Right lung (tissue), 5 donors: ENCODE data around the gene PTPRD. TPM values are rescaled to one million over a fixed set of nuclear protein-coding genes. Genes with fewer than 3 reads are reported as not detected.
"Not testable (repeated sequence)": the region's sequence is repeated elsewhere in the genome, so short reads cannot be mapped to it uniquely, and the experiment has no call there.

ENCODE experiments used
- DNase-seq, 2 donors: peaks; one replicate each; pipeline ENCODE4 v3.0.0-alpha.2; 2013
- polyA plus RNA-seq, 5 donors: library from polyadenylated mRNA; unstranded; fragments of 120-200 nt; gene quantifications; one replicate each; pipeline versions ENCODE4 v1.2.1 to v1.2.3, GENCODE V29; 2013; ENCODE audit warnings: inconsistent platforms in 1 of 5, low replicate concordance in 1 of 5; ENCODE audit not compliant: insufficient read length in 5 of 5, insufficient read depth in 1 of 5

Gene PTPRD
- polyA plus RNA-seq, 5 donors: 117 to 156 (median 130) TPM

GRCh38 chr9:8726692-8727091 is 1886.1 kb downstream of the PTPRD start:
- no peak for DNase-seq

- no peak for DNase-seq
Measured at GRCh38 chr9:8725635-8726034, 1887.2 kb downstream of the PTPRD start.

- no peak for DNase-seq
Measured at GRCh38 chr9:8724284-8725018, 1888.4 kb downstream of the PTPRD start.

- DNase-seq: no peak
Measured at GRCh38 chr9:8723195-8723594, 1889.6 kb downstream of the PTPRD start.

GRCh38 chr9:8719833-8720486 is 1892.8 kb downstream of the PTPRD start:
- no peak for DNase-seq

- no peak for DNase-seq
Measured at GRCh38 chr9:8718121-8718725, 1894.6 kb downstream of the PTPRD start.

GRCh38 chr9:8717146-8717545 is 1895.7 kb downstream of the PTPRD start:
- no peak for DNase-seq

- no peak for DNase-seq
Measured at GRCh38 chr9:8715788-8716187, 1897.0 kb downstream of the PTPRD start.

GRCh38 chr9:8713811-8714165 is 1899.0 kb downstream of the PTPRD start:
- DNase-seq: no peak

GRCh38 chr9:8713149-8713810 is 1899.5 kb downstream of the PTPRD start:
- no peak for DNase-seq

- DNase-seq: no peak
Measured at GRCh38 chr9:8709731-8710130, 1903.1 kb downstream of the PTPRD start.

GRCh38 chr9:8708728-8709127 is 1904.1 kb downstream of the PTPRD start:
- no peak for DNase-seq

GRCh38 chr9:8706998-8707397 is 1905.8 kb downstream of the PTPRD start:
- DNase-seq: no peak

- no peak for DNase-seq
Measured at GRCh38 chr9:8706531-8706930, 1906.3 kb downstream of the PTPRD start.

GRCh38 chr9:8705861-8706260 is 1906.9 kb downstream of the PTPRD start:
- DNase-seq: no peak

- DNase-seq: no peak
Measured at GRCh38 chr9:8703904-8704303, 1908.9 kb downstream of the PTPRD start.

GRCh38 chr9:8701904-8702303 is 1910.9 kb downstream of the PTPRD start:
- DNase-seq: no peak

GRCh38 chr9:8697565-8697964 is 1915.2 kb downstream of the PTPRD start:
- DNase-seq: not testable (repeated sequence)

- DNase-seq: no peak
Measured at GRCh38 chr9:8696516-8696915, 1916.3 kb downstream of the PTPRD start.

- DNase-seq: no peak
Measured at GRCh38 chr9:8694983-8695588, 1917.7 kb downstream of the PTPRD start.

- DNase-seq: no peak
Measured at GRCh38 chr9:8693464-8693863, 1919.3 kb downstream of the PTPRD start.

GRCh38 chr9:8686516-8686915 is 1926.3 kb downstream of the PTPRD start:
- no peak for DNase-seq
